Measurements from ENCODE around the gene RICTOR.

RICTOR gene

GRCh38 chr5:38961691-38962090, 112.5 kb downstream of the RICTOR start:
- H3K4me1 ChIP-seq (ENCODE audit: control insufficient read depth in 5 of 5, insufficient read depth in 5 of 5, low read length in 5 of 5) = no peaks in the 10 kb centered on the region
- H3K27me3 ChIP-seq (ENCODE audit: control insufficient read depth in 5 of 5, insufficient read depth in 4 of 5, low read length in 5 of 5) = no peaks in the 10 kb centered on the region
- H3K4me3 ChIP-seq (ENCODE audit: low read depth in 1 of 5, low read length in 5 of 5) = no peak overlapping the region
- H3K36me3 ChIP-seq (ENCODE audit: control insufficient read depth in 5 of 5, insufficient read depth in 5 of 5, low read length in 5 of 5) = peaks cover 28 to 62% (median 46%) of the 10 kb centered on the region in 5 donors
- no peak overlapping the region for H3K27ac ChIP-seq (ENCODE audit: low read depth, low read length)
- no peak overlapping the region for H3K9ac ChIP-seq (ENCODE audit: low read length in 5 of 5)
- H3K9me3 ChIP-seq (ENCODE audit: control insufficient read depth in 5 of 5, low read length in 5 of 5) = no peaks in the 10 kb centered on the region

DNA sequence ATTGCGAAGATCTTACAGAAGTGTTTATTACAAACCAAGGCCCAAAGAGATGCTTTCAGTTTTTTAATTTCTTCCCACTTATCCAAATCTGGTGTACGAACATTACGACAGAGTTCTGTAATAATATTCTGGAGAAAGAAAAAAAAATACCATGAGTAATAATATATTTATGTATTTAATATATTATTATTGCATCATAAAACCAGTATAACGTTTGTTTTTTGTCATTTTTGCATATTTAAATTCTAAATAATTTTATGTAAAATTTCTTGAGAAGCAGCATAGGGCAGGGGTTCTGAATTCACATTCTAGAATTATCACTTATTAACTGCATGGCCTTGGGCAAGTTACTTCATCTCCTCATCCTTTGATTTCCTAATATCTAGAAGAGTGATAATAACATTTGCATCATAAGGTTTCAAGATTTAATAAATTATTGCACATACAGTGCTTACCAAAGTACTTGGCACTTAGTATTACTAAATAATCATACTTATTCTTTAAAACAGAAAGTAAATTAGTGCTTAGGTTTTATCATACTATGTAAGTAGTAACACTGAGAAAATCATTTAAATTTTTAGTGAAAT, 120.7 kb downstream of the RICTOR start:
- Histone ChIP-seq H3K27me3 (ENCODE audit: control insufficient read depth in 5 of 5, insufficient read depth in 4 of 5, low read length in 5 of 5) (no peaks in the 10 kb centered on the region), H3K9me3 (ENCODE audit: control insufficient read depth in 5 of 5, low read length in 5 of 5) (no peaks in the 10 kb centered on the region), H3K4me3 (ENCODE audit: low read depth in 1 of 5, low read length in 5 of 5) (no peak overlapping the region), H3K4me1 (ENCODE audit: control insufficient read depth in 5 of 5, insufficient read depth in 5 of 5, low read length in 5 of 5) (peaks cover 0 to 12% (median 0%) of the 10 kb centered on the region in 5 donors), H3K9ac (ENCODE audit: low read length in 5 of 5) (no peak overlapping the region), H3K36me3 (ENCODE audit: control insufficient read depth in 5 of 5, insufficient read depth in 5 of 5, low read length in 5 of 5) (peaks cover 38 to 74% (median 54%) of the 10 kb centered on the region in 5 donors), H3K27ac (ENCODE audit: low read depth, low read length) (peak overlapping the region; percentile 32)

DNA sequence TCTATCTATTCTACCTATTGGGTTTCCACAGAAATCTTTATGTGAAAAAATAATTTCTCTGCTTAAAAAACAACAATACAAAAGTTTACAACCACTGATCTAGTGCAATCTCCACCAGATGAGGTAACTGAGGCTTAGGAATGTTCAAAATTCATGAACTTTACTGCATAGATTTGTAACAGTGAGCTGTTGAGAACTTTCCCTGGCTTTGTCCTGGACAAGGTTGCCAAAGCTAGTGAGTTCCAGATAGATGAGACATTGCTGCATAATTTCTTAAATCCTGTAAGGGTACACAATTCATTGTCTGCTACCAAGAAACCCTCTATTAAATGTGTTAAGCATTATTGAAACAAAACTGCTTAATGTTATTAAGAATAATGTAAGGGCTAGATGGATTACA, 125.7 kb downstream of the RICTOR start:
- Histone ChIP-seq H3K27ac (ENCODE audit: low read depth, low read length) (no peak overlapping the region), H3K36me3 (ENCODE audit: control insufficient read depth in 5 of 5, insufficient read depth in 5 of 5, low read length in 5 of 5) (peaks cover 40 to 68% (median 60%) of the 10 kb centered on the region in 5 donors), H3K9ac (ENCODE audit: low read length in 5 of 5) (no peak overlapping the region), H3K9me3 (ENCODE audit: control insufficient read depth in 5 of 5, low read length in 5 of 5) (no peaks in the 10 kb centered on the region), H3K4me1 (ENCODE audit: control insufficient read depth in 5 of 5, insufficient read depth in 5 of 5, low read length in 5 of 5) (peaks cover 0 to 4% (median 0%) of the 10 kb centered on the region in 5 donors), H3K27me3 (ENCODE audit: control insufficient read depth in 5 of 5, insufficient read depth in 4 of 5, low read length in 5 of 5) (no peaks in the 10 kb centered on the region), H3K4me3 (ENCODE audit: low read depth in 1 of 5, low read length in 5 of 5) (no peak overlapping the region)

DNA sequence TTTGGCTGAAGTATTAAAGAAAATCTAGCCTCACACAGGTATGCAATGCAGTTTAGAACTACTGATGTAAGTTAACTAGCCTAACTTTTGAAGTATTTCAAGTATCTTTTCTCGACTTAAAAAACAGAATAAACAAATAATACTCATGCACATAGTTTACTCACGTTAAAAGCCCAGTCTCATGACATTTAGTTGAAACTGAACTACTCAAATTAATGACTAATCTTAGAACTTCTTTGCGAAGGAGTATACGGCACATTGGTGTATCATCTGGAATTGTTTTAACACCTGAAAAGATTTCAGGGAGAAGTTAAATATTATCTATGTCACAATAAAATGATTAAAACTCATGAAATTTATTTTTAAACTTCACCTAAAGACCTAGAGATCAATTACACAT, 129.9 kb downstream of the RICTOR start:
- Histone ChIP-seq H3K36me3 (ENCODE audit: control insufficient read depth in 5 of 5, insufficient read depth in 5 of 5, low read length in 5 of 5) (peaks cover 35 to 62% (median 54%) of the 10 kb centered on the region in 5 donors), H3K9me3 (ENCODE audit: control insufficient read depth in 5 of 5, low read length in 5 of 5) (no peaks in the 10 kb centered on the region)

DNA sequence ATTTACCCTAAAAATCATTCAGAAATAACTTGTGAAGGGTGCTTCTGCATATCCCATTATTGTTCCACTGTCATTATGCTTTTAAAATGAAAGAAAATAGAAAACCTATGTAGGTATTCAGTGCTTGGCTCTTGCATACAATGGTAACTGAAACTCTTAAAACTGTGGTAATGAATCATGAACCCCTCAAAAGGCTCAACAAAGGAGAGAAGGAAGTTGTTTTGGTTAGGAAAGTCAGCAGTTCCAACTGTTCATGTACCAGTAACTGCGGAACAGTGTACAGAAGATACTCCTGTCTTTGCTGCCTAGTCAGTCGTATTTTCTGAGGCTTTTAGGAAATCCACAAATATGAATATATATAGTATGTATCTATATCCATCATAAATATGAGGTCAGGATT, 132.3 kb downstream of the RICTOR start:
- Histone ChIP-seq H3K9me3 (ENCODE audit: control insufficient read depth in 5 of 5, low read length in 5 of 5) (no peaks in the 10 kb centered on the region), H3K36me3 (ENCODE audit: control insufficient read depth in 5 of 5, insufficient read depth in 5 of 5, low read length in 5 of 5) (peaks cover 30 to 58% (median 53%) of the 10 kb centered on the region in 5 donors), H3K27ac (ENCODE audit: low read depth, low read length) (no peak overlapping the region), H3K4me3 (ENCODE audit: low read depth in 1 of 5, low read length in 5 of 5) (no peak overlapping the region), H3K4me1 (ENCODE audit: control insufficient read depth in 5 of 5, insufficient read depth in 5 of 5, low read length in 5 of 5) (no peaks in the 10 kb centered on the region), H3K27me3 (ENCODE audit: control insufficient read depth in 5 of 5, insufficient read depth in 4 of 5, low read length in 5 of 5) (no peaks in the 10 kb centered on the region), H3K9ac (ENCODE audit: low read length in 5 of 5) (no peak overlapping the region)

More for the DNA sequence above, 129.9 kb downstream of the RICTOR start:
- H3K27me3 ChIP-seq (ENCODE audit: control insufficient read depth in 5 of 5, insufficient read depth in 4 of 5, low read length in 5 of 5) = no peaks in the 10 kb centered on the region
- H3K4me1 ChIP-seq (ENCODE audit: control insufficient read depth in 5 of 5, insufficient read depth in 5 of 5, low read length in 5 of 5) = peaks cover 0 to 4% (median 0%) of the 10 kb centered on the region in 5 donors
- no peak overlapping the region for H3K9ac ChIP-seq (ENCODE audit: low read length in 5 of 5)
- H3K4me3 ChIP-seq (ENCODE audit: low read depth in 1 of 5, low read length in 5 of 5) = no peak overlapping the region
- H3K27ac ChIP-seq (ENCODE audit: low read depth, low read length) = no peak overlapping the region

DNA sequence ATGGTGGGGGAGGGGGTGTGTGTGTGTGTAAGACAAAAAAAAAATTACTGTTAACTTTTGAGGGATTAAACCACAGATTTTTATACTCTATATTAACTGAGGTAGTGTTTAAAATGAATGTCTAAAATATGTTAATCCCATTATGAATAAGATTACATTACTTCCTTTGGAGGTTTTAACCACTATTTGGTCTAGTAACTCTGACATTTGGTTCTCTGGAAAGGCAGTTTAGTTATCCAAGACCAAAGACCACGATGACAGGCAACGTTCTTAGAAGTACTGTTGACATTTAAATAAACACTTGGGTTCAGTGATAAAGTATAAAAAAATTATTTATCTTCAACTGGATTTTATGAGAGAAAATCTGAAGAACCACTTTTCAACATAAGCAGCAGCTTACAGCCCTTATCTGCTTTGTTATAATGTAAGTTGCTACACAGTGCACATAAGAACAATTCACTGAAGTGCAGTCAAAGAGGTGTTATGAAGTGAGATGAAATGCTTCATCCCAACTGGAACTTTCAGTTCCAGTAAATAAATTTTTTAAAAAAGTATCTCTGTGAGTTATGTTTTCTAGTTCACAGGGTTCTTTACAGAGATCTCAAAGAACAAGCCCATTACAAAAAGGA, 133.9 kb downstream of the RICTOR start:
- Histone ChIP-seq H3K9ac (ENCODE audit: low read length in 5 of 5) (no peak overlapping the region), H3K9me3 (ENCODE audit: control insufficient read depth in 5 of 5, low read length in 5 of 5) (no peaks in the 10 kb centered on the region), H3K27ac (ENCODE audit: low read depth, low read length) (no peak overlapping the region), H3K4me1 (ENCODE audit: control insufficient read depth in 5 of 5, insufficient read depth in 5 of 5, low read length in 5 of 5) (no peaks in the 10 kb centered on the region), H3K4me3 (ENCODE audit: low read depth in 1 of 5, low read length in 5 of 5) (no peak overlapping the region), H3K36me3 (ENCODE audit: control insufficient read depth in 5 of 5, insufficient read depth in 5 of 5, low read length in 5 of 5) (peaks cover 31 to 52% (median 40%) of the 10 kb centered on the region in 5 donors), H3K27me3 (ENCODE audit: control insufficient read depth in 5 of 5, insufficient read depth in 4 of 5, low read length in 5 of 5) (no peaks in the 10 kb centered on the region)

DNA sequence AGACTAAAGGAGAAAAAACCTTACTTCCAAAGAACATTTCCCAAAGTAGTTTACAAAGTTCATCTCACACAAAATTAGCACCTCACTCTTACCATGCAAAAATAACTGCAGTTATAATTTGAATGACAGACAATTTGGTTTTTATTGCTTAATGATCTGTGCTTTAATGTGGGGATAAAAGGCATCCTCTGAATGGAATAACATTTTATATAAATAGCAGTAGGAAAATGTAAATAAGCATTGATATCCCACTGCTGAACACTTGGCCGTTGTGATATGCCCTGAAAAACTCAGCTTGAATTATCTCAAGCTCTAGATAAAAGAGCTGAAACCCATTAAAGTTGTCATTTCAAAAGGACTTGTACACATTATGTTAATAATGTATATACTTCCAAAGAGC, 135.2 kb downstream of the RICTOR start:
- H3K9me3 ChIP-seq (ENCODE audit: control insufficient read depth in 5 of 5, low read length in 5 of 5) = no peaks in the 10 kb centered on the region
- H3K27me3 ChIP-seq (ENCODE audit: control insufficient read depth in 5 of 5, insufficient read depth in 4 of 5, low read length in 5 of 5) = no peaks in the 10 kb centered on the region
- H3K36me3 ChIP-seq (ENCODE audit: control insufficient read depth in 5 of 5, insufficient read depth in 5 of 5, low read length in 5 of 5) = peaks cover 17 to 51% (median 34%) of the 10 kb centered on the region in 5 donors
- no peaks in the 10 kb centered on the region for H3K4me1 ChIP-seq (ENCODE audit: control insufficient read depth in 5 of 5, insufficient read depth in 5 of 5, low read length in 5 of 5)
- no peak overlapping the region for H3K9ac ChIP-seq (ENCODE audit: low read length in 5 of 5)
- H3K4me3 ChIP-seq (ENCODE audit: low read depth in 1 of 5, low read length in 5 of 5) = no peak overlapping the region
- no peak overlapping the region for H3K27ac ChIP-seq (ENCODE audit: low read depth, low read length)

DNA sequence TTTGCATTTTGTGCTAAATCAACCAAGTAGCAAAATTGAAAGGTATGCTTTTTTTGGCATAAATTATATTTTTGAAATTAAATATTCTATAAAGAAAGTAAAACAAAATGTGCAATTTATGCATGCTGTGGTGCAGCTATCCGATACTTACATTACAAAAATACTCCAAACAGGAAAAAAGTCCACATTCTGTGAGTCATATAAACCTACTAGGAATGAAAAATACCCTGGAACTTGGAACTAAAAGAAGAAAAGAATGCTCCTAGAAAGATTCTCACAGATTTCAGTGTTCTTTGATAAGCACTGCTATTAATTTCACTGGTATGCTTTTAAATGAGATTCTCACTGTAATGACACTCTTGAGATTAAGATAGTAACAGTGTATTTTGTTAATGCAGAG, 135.8 kb downstream of the RICTOR start:
- Histone ChIP-seq H3K4me1 (ENCODE audit: control insufficient read depth in 5 of 5, insufficient read depth in 5 of 5, low read length in 5 of 5) (no peaks in the 10 kb centered on the region), H3K27me3 (ENCODE audit: control insufficient read depth in 5 of 5, insufficient read depth in 4 of 5, low read length in 5 of 5) (no peaks in the 10 kb centered on the region), H3K4me3 (ENCODE audit: low read depth in 1 of 5, low read length in 5 of 5) (no peak overlapping the region), H3K9me3 (ENCODE audit: control insufficient read depth in 5 of 5, low read length in 5 of 5) (no peaks in the 10 kb centered on the region), H3K9ac (ENCODE audit: low read length in 5 of 5) (no peak overlapping the region), H3K36me3 (ENCODE audit: control insufficient read depth in 5 of 5, insufficient read depth in 5 of 5, low read length in 5 of 5) (peaks cover 20 to 53% (median 37%) of the 10 kb centered on the region in 5 donors), H3K27ac (ENCODE audit: low read depth, low read length) (no peak overlapping the region)

GRCh38 chr5:38936269-38936668, 137.9 kb downstream of the RICTOR start:
- H3K4me1 ChIP-seq (ENCODE audit: control insufficient read depth in 5 of 5, insufficient read depth in 5 of 5, low read length in 5 of 5) = no peaks in the 10 kb centered on the region
- no peak overlapping the region for H3K4me3 ChIP-seq (ENCODE audit: low read depth in 1 of 5, low read length in 5 of 5)
- H3K9ac ChIP-seq (ENCODE audit: low read length in 5 of 5) = no peak overlapping the region
- no peaks in the 10 kb centered on the region for H3K9me3 ChIP-seq (ENCODE audit: control insufficient read depth in 5 of 5, low read length in 5 of 5)
- peaks cover 24 to 50% (median 37%) of the 10 kb centered on the region in 5 donors for H3K36me3 ChIP-seq (ENCODE audit: control insufficient read depth in 5 of 5, insufficient read depth in 5 of 5, low read length in 5 of 5)
- no peak overlapping the region for H3K27ac ChIP-seq (ENCODE audit: low read depth, low read length)
- no peaks in the 10 kb centered on the region for H3K27me3 ChIP-seq (ENCODE audit: control insufficient read depth in 5 of 5, insufficient read depth in 4 of 5, low read length in 5 of 5)

DNA sequence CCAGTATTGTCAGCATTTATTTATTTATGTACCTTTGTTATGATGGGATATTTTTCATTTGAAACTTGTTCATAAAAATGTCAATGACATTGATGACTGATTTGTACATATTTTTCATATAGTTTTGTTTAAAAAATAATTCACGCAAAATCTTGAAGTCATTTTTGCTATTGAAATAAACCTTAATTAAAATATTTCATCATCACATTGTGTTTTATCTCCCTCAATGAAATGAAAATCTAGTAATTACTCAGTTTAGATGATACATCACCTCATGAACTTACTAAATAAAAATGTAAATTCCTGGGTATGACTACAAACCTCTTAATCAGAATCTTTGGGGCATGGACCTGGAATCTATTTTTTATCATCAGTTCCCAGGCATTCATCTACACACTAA, 138.8 kb downstream of the RICTOR start:
- Histone ChIP-seq H3K4me1 (ENCODE audit: control insufficient read depth in 5 of 5, insufficient read depth in 5 of 5, low read length in 5 of 5) (no peaks in the 10 kb centered on the region), H3K27ac (ENCODE audit: low read depth, low read length) (no peak overlapping the region), H3K9me3 (ENCODE audit: control insufficient read depth in 5 of 5, low read length in 5 of 5) (no peaks in the 10 kb centered on the region), H3K27me3 (ENCODE audit: control insufficient read depth in 5 of 5, insufficient read depth in 4 of 5, low read length in 5 of 5) (no peaks in the 10 kb centered on the region), H3K4me3 (ENCODE audit: low read depth in 1 of 5, low read length in 5 of 5) (no peak overlapping the region), H3K36me3 (ENCODE audit: control insufficient read depth in 5 of 5, insufficient read depth in 5 of 5, low read length in 5 of 5) (peaks cover 23 to 52% (median 33%) of the 10 kb centered on the region in 5 donors), H3K9ac (ENCODE audit: low read length in 5 of 5) (no peak overlapping the region)
